HG03460 (cell line): ENCODE results near the gene TMEM129.

Experiments used
- ATAC-seq: cut with Tn5 transposase; IDR thresholded peaks from one replicate; pipeline ENCODE4 v1.9.1; 2021; ENCODE audit not compliant: unreplicated experiment

The TMEM129 gene

DNA sequence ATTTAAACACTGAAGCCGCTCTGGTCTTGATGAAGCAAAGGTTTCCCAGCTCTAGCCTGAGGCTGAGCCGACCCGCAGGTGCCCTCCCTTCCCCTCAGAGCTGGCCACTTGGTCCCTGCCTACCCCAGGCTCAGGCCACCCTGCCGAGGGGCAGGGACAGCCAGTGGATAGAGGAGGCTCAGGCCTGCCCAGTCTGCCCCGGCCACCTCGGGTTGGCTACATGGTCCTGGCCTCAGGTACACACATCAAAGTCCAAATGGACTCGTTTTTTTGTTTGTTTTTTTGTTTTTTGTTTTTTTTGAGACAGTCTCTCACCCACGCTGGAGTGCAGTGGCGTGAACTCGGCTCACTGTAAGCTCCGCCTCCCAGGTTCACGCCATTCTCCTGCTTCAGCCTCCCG, 24.0 kb upstream of the TMEM129 start:
- no peak for ATAC-seq

- no peak for ATAC-seq
Observed at GRCh38 chr4:1744552-1744951, 23.4 kb upstream of the TMEM129 start.

DNA sequence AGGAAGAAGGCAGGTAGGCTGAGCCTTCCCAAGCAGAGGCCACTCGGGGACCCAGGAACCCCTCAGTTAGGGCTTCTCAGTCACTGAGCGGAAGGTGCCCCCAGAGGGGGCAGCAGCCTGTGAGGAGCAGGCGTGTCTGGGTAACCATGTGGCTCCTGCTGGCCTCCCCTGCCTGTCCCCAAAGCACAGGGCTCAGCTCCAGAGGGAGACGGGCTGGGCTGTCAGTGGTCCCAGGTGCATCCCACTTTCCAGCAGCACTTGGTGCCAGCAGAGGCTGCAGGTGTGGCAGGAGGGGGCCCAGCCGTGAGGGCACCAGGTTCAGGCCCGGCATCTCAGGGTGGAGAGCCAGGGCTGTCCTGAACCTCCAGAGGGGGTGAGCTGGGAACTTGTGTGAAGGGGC, 22.9 kb upstream of the TMEM129 start:
- no peak for ATAC-seq

DNA sequence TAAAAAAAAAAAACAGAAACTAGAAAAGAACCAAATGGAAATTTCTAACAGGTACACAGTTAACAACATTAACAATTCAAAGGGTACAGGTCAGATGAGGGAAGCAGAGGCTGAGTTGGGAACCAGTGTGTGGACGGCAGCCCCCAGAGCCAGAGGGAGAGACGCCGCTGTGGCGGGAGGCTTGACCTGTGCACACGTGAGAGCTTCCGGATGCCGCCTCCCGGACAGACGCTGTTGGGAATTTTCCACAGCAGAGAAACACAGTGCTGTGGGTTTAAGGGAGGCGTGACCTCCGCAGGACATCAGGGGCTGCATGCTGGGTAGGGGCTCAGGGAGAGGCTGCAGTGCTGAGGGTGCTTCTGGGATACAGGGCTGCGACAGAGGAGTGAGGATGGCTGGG, 22.4 kb upstream of the TMEM129 start:
- ATAC-seq, result no peak

GRCh38 chr4:1741208-1741607, 20.1 kb upstream of the TMEM129 start:
- ATAC-seq, result no peak

DNA sequence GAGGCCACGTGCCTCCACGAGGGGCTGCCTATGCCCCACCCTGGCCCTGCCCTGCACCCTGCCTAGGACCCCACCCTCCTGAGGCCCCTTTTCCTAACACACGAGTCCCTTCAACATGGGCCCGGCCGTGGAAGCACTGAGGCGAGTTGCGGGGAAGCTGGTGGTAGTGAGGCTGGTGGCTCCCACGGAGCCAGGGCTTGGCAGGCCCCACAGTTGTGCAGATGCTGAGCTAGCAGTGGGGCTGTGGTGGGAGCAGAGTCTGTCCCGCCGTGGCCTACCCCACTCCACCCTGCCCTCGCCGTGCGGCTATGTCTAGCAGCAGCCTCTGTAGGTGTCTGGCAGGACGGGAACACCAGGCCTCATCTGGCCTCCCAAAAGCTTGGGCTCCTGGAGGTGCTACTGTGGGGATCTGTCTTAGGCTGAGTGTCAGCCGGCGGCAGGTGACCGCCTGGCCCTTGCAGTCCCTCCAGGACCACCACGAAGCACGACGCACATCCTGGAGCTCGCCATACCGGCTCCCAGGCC, 19.0 kb upstream of the TMEM129 start:
- no peak for ATAC-seq

GRCh38 chr4:1739358-1739757, 18.2 kb upstream of the TMEM129 start:
- ATAC-seq, result no peak

- ATAC-seq, result no peak
Observed at GRCh38 chr4:1738410-1738809, 17.3 kb upstream of the TMEM129 start.

DNA sequence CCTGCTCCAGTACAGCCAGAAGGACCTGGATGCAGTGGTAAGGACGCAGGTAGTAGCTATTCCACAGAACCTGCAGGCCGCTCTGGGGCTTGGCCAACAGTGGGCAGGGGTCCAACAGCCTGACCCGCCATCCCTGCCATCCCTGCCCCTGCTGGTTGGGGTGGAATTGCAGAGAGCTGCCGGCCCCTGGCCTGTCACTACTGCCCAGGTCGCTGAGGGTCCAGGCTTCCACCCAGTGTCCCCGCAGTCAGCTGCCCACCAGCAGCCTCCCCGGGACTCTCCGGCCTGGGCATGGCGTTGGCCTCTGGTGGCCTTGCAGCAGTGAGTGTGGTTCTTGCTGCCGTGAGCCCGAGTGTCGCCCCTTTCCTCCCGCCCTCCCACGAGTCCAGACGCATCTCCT, 16.5 kb upstream of the TMEM129 start:
- no peak for ATAC-seq

GRCh38 chr4:1736812-1737211, 15.7 kb upstream of the TMEM129 start:
- ATAC-seq, result no peak

DNA sequence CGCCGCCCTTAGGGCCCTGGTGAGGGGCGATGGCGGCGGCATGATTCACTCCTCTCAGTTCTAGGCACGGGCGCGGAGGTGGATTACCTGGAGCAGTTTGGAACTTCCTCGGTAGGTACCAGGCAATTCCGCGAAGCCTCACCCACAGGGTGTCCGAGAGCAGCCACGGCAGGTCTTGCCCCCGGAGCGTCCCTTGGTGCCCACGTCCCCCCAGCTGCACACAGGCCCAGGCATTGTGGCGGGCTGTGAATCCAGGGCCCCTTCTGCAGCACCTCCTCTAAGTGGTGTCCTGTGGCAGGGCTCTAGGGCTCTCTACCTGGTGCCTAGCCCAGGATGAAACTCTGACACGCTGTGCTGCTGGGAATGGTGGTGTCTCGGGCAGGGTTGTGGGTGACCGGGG, 14.1 kb upstream of the TMEM129 start:
- no peak for ATAC-seq

DNA sequence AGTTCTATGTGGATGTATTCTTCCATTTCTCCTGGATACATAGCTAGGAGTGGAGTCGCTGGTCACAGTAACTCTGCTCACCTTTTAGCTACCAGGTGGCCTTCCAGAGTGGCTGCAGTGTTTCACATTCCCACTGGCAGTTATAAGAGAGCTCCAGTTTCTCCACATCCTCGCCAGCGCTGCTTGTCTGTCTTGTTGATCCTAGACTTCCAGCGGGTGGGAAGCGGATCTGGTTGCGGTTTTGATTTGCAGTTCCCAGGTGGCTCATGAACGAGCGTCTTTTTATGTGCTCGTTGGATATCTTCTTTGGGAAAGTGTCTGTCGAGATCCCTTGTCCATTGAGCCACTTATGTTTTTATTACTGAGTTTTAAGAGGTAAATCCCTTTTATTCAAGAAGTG, 11.8 kb upstream of the TMEM129 start:
- no peak for ATAC-seq

DNA sequence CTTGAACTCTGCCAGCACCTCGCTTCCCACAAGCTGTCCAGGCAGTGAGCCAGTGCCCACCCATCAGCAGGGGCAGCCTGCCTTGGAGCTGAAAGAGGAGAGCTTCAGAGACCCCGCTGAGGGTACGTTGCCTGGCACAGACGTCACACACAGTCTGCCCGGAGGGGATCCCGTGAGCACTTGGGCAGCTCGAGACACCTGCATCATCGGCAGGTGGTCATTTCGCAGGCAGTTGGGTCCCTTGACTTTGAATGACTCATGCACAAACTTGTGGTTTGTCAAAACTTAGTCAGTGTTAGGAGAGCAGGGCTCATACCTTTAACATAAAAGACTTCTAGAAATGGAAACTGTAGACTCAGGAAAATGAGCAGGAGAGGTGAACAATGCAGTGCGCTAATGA, 10.1 kb upstream of the TMEM129 start:
- no peak for ATAC-seq

GRCh38 chr4:1730532-1731135, 9.5 kb upstream of the TMEM129 start:
- ATAC-seq, result no peak

- no peak for ATAC-seq
Observed at GRCh38 chr4:1728061-1728980, 7.2 kb upstream of the TMEM129 start.

DNA sequence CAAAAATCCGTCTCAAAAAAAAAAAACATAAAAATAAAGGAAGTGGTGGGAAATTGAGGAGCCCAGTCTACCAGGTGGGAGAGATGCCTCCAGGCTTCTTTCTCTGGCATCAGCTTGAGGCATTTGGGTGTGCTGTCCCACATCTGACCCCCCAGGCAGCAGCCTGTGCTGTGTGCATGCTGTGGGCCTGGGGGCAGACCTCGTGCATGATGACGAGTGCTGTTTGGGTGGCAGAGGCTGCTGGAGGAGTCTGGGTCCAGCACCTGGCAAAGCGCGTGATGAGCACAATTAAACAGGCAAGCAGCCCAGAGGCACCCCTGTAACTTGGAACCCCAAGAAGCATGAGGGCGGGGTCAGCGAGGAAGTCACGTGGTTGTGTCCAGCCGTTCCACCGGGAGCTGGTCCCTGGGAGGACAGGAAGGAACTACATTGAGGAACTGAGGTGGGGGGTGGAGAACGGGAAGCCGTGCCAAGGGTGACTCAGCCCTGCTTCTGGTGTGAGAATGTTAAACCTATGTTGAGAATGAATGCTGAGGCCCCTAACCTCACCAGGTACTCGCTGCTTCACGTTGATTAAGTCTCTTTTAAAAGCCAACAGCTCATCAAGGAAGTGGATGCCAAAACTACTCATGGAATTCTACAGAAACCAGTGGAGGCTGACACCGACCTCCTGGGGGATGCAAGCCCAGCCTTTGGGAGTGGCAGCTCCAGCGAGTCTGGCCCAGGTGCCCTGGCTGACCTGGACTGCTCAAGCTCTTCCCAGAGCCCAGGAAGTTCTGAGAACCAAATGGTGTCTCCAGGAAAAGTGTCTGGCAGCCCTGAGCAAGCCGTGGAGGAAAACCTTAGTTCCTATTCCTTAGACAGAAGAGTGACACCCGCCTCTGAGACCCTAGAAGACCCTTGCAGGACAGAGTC, 6.3 kb upstream of the TMEM129 start:
- ATAC-seq, result no peak

GRCh38 chr4:1726146-1726934, 5.2 kb upstream of the TMEM129 start:
- ATAC-seq, result no peak

DNA sequence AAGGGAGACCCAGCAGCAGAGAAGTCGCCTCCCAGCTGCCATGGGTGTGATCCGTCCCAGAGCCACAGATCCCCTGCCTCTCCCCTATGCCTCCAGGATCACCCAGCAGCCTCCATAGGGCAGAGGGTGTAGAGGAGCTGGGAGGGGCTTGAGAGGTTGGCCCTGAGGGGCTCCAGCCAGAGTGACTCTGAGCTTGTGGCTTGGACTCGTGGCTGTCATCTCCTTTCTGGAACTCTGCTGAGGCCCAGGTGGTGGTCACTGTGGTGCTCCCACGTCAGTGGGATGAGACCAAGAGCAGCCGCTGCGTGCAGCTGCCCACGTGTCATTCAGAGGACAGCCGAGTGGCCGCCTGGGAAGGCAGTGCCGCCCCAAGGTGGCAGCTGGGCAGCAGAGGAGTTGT, 4.4 kb upstream of the TMEM129 start:
- no peak for ATAC-seq

GRCh38 chr4:1723131-1723801, 2.1 kb upstream of the TMEM129 start:
- no peak for ATAC-seq

DNA sequence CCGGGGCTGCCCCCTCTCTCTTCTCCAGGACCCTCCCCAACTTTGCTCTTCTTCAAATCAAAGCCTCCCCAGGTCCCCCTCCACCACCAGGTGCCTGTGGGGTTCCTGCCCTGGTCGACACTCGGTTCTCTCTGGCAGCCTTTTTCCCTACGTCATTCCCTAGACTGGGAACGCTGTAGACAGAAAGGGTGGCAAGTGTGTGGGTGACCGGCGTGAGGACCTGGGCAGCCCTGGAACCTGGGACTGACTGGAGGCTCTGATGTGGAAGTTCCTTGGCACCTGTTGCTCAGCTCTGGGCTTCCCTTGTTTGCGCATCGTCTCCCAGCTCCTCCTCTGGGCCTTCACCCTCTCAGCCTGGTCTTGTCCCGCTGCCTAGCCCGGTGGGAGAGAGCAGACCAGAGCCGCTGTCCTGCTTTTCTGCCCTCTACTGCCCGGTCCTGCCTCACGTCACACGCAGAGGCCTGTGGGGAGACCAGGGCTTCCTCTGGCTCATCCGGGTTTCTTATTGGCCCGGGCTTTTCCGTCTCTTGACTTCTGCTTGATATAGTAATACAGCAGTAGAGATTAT, 1.5 kb upstream of the TMEM129 start:
- no peak for ATAC-seq
